ENCODE measurements around the gene LAPTM5.
"Not testable (repeated sequence)": the region's sequence is repeated elsewhere in the genome, so short reads cannot be mapped to it uniquely, and the experiment has no call there.

LAPTM5 gene

GRCh38 chr1:30691480-30691879 lies 66.1 kb downstream of the LAPTM5 start:
- Histone ChIP-seq H3K9ac (ENCODE audit: low read length) (no peak overlapping the region), H3K27ac (ENCODE audit: low read depth, low read length) (no peak overlapping the region), H3K27me3 (ENCODE audit: control insufficient read depth, insufficient read depth, low read length) (peaks cover 2% of the 10 kb centered on the region), H3K4me3 (ENCODE audit: low read length) (no peak overlapping the region), H3K4me1 (ENCODE audit: control insufficient read depth, insufficient read depth, low read length) (peaks cover 7% of the 10 kb centered on the region), H3K36me3 (ENCODE audit: control insufficient read depth, insufficient read depth, low read length) (no peaks in the 10 kb centered on the region)

DNA sequence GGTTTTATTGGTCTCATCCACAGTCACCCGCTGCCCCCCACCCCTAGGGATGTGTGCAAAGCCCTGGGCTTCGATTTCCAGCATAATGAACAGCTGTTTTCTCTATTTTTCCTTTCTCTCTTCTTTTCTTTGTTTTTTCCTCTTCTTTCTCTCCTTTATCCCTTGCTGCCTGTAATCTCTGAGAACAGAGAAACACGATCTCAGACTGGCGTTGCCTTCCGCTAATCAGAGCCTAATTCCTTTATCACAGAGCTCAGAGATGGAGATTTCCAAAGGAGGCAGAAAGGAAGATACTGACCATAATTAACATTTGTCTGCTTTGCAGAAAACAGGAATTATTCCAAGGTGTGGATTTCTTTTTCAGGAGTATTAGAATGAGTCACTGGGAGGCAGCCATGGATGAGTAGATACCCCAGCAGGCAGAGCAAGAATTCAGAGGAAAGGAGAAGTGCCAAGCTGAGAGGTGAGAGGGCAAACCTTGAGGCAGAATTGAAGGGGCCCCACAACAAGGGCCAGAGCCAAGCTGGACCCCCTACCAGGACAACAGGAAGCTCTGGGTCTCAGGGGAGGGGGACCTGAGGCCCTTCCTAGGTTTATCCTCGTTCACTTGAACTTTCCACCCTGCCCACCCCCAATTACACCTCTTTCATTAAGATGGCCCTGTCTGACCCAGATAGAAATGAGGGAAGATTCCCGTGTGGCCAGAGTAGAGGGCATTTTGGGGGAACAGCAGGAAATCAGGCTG lies 67.5 kb downstream of the LAPTM5 start:
- Histone ChIP-seq H3K4me1 (ENCODE audit: control insufficient read depth, insufficient read depth, low read length) (peaks cover 2% of the 10 kb centered on the region), H3K27ac (ENCODE audit: low read depth, low read length) (no peak overlapping the region), H3K4me3 (ENCODE audit: low read length) (no peak overlapping the region), H3K27me3 (ENCODE audit: control insufficient read depth, insufficient read depth, low read length) (peaks cover 2% of the 10 kb centered on the region), H3K36me3 (ENCODE audit: control insufficient read depth, insufficient read depth, low read length) (no peaks in the 10 kb centered on the region), H3K9ac (ENCODE audit: low read length) (no peak overlapping the region)

- Histone ChIP-seq H3K4me3 (ENCODE audit: low read length) (no peak overlapping the region), H3K27ac (ENCODE audit: low read depth, low read length) (no peak overlapping the region), H3K9ac (ENCODE audit: low read length) (no peak overlapping the region), H3K36me3 (ENCODE audit: control insufficient read depth, insufficient read depth, low read length) (no peaks in the 10 kb centered on the region), H3K4me1 (ENCODE audit: control insufficient read depth, insufficient read depth, low read length) (no peaks in the 10 kb centered on the region), H3K27me3 (ENCODE audit: control insufficient read depth, insufficient read depth, low read length) (peaks cover 10% of the 10 kb centered on the region)
Measured at GRCh38 chr1:30688920-30689794, 68.4 kb downstream of the LAPTM5 start.

- not testable (repeated sequence) for H3K9ac ChIP-seq (ENCODE audit: low read length); H3K36me3 ChIP-seq (ENCODE audit: control insufficient read depth, insufficient read depth, low read length); H3K4me1 ChIP-seq (ENCODE audit: control insufficient read depth, insufficient read depth, low read length); H3K4me3 ChIP-seq (ENCODE audit: low read length); H3K27ac ChIP-seq (ENCODE audit: low read depth, low read length)
- H3K27me3 ChIP-seq (ENCODE audit: control insufficient read depth, insufficient read depth, low read length): peaks cover 14% of the 10 kb centered on the region
Measured at GRCh38 chr1:30688516-30688915, 69.1 kb downstream of the LAPTM5 start.

GRCh38 chr1:30687886-30688285 lies 69.7 kb downstream of the LAPTM5 start:
- no peak overlapping the region for H3K4me3 ChIP-seq (ENCODE audit: low read length)
- no peak overlapping the region for H3K27ac ChIP-seq (ENCODE audit: low read depth, low read length)
- H3K4me1 ChIP-seq (ENCODE audit: control insufficient read depth, insufficient read depth, low read length): no peaks in the 10 kb centered on the region
- peaks cover 17% of the 10 kb centered on the region for H3K27me3 ChIP-seq (ENCODE audit: control insufficient read depth, insufficient read depth, low read length)
- no peaks in the 10 kb centered on the region for H3K36me3 ChIP-seq (ENCODE audit: control insufficient read depth, insufficient read depth, low read length)
- H3K9ac ChIP-seq (ENCODE audit: low read length): no peak overlapping the region

DNA sequence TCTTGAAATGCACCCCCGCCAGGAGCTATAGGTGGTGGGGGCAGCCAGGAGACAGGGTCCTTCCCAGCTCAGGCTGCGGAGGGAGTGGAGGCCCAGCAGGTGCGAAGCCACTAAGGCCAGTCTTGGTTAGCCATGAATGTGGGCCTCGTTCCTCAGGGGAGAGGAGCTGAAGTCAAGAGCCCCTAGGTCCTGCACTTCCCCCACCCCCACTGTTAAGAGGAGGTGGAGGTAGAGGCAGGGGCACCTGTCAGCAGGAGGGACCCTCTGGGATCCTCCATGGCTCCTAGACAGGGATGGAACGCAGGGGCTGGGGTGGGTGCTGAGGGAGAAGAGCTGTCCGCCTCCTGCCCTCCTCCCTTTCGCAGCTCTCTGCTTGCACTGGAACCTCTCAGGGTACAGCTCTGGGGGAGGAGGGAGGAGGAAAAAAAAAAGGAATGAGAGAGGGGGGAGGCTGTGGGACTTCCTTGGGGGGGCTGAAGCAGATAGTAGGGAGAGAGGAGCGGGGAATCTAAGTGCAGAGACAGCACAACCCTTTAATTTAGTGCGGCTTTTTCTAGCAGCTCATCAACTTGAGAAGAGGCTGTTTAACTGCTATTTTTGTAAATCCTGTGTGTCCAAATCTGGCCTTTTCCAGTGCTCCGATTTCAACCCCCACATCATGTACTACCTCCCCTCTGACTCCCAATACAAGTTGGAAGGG lies 71.2 kb downstream of the LAPTM5 start:
- no peak overlapping the region for H3K27ac ChIP-seq (ENCODE audit: low read depth, low read length)
- no peaks in the 10 kb centered on the region for H3K4me1 ChIP-seq (ENCODE audit: control insufficient read depth, insufficient read depth, low read length)
- no peak overlapping the region for H3K4me3 ChIP-seq (ENCODE audit: low read length)
- H3K36me3 ChIP-seq (ENCODE audit: control insufficient read depth, insufficient read depth, low read length): no peaks in the 10 kb centered on the region
- H3K9ac ChIP-seq (ENCODE audit: low read length): no peak overlapping the region
- H3K27me3 ChIP-seq (ENCODE audit: control insufficient read depth, insufficient read depth, low read length): peaks cover 17% of the 10 kb centered on the region

DNA sequence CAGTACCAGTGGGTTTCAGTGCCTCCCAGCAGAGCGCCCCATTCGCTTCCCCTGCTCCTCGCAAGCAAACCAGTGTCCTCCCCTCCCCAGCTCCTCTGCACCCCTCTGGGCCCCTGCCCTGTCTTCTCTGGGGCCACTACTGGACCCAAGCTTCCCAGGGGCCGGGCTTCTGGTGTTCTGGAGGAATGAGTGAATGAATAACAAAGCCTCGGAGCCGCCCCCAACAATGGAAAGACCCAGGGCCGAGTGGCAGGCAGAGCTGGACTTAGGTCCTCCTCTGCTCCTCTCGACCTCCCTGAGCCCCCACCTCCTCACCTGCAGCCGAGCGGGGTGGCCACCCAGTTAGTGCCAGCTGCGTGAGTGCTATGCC lies 71.8 kb downstream of the LAPTM5 start:
- Histone ChIP-seq H3K4me1 (ENCODE audit: control insufficient read depth, insufficient read depth, low read length) (no peaks in the 10 kb centered on the region), H3K27ac (ENCODE audit: low read depth, low read length) (no peak overlapping the region), H3K4me3 (ENCODE audit: low read length) (no peak overlapping the region), H3K9ac (ENCODE audit: low read length) (no peak overlapping the region), H3K27me3 (ENCODE audit: control insufficient read depth, insufficient read depth, low read length) (peaks cover 16% of the 10 kb centered on the region), H3K36me3 (ENCODE audit: control insufficient read depth, insufficient read depth, low read length) (no peaks in the 10 kb centered on the region)

- Histone ChIP-seq H3K36me3 (ENCODE audit: control insufficient read depth, insufficient read depth, low read length) (no peaks in the 10 kb centered on the region), H3K27ac (ENCODE audit: low read depth, low read length) (no peak overlapping the region), H3K9ac (ENCODE audit: low read length) (no peak overlapping the region), H3K27me3 (ENCODE audit: control insufficient read depth, insufficient read depth, low read length) (peaks cover 16% of the 10 kb centered on the region), H3K4me3 (ENCODE audit: low read length) (no peak overlapping the region), H3K4me1 (ENCODE audit: control insufficient read depth, insufficient read depth, low read length) (peaks cover 4% of the 10 kb centered on the region)
Measured at GRCh38 chr1:30684881-30685795, 72.4 kb downstream of the LAPTM5 start.

- Histone ChIP-seq H3K27me3 (ENCODE audit: control insufficient read depth, insufficient read depth, low read length) (peaks cover 16% of the 10 kb centered on the region), H3K27ac (ENCODE audit: low read depth, low read length) (no peak overlapping the region), H3K4me3 (ENCODE audit: low read length) (no peak overlapping the region), H3K36me3 (ENCODE audit: control insufficient read depth, insufficient read depth, low read length) (no peaks in the 10 kb centered on the region), H3K9ac (ENCODE audit: low read length) (no peak overlapping the region), H3K4me1 (ENCODE audit: control insufficient read depth, insufficient read depth, low read length) (peaks cover 4% of the 10 kb centered on the region)
Measured at GRCh38 chr1:30684259-30684658, 73.3 kb downstream of the LAPTM5 start.

GRCh38 chr1:30683699-30684098 lies 73.9 kb downstream of the LAPTM5 start:
- Histone ChIP-seq H3K27me3 (ENCODE audit: control insufficient read depth, insufficient read depth, low read length) (peaks cover 16% of the 10 kb centered on the region), H3K27ac (ENCODE audit: low read depth, low read length) (no peak overlapping the region)

More at GRCh38 chr1:30683699-30684098, 73.9 kb downstream of the LAPTM5 start:
- no peaks in the 10 kb centered on the region for H3K36me3 ChIP-seq (ENCODE audit: control insufficient read depth, insufficient read depth, low read length)
- H3K4me1 ChIP-seq (ENCODE audit: control insufficient read depth, insufficient read depth, low read length): peaks cover 4% of the 10 kb centered on the region
- no peak overlapping the region for H3K4me3 ChIP-seq (ENCODE audit: low read length)
- no peak overlapping the region for H3K9ac ChIP-seq (ENCODE audit: low read length)

Measured in rectal smooth muscle tissue (tissue), 1 donor.